Spleen (tissue), 7 donors: ENCODE data around the gene EED.

Experiments used
- CTCF ChIP-seq, 11 experiments: fragments of 200-600 bp in 7 of 11; fragments of 450-650 bp in 4 of 11; sonication (generic) in 4 of 11; IDR thresholded peaks in 8 of 11; conservative IDR thresholded peaks in 3 of 11; 1 replicate in 7 of 11; 2 replicates in 4 of 11; pipeline versions ENCODE4 v1.4.0 to v1.8.0; 2016 to 2021; ENCODE audit warnings: antibody characterized with exemption in 11 of 11, inconsistent platforms in 4 of 11, mild to moderate bottlenecking in 1 of 11
- POLR2AphosphoS5 ChIP-seq, 3 donors: sonication (generic); formaldehyde crosslinking; IDR thresholded peaks; one replicate each; pipeline ENCODE4 v1.5.1; 2017; ENCODE audit warnings: antibody characterized with exemption in 3 of 3
- donor health status: DM: no; HTN: no; CAD: no; lungs with moderate emphysema.
- donor health status: DM: no; HTN: no; CAD: no.
- donor health status: DM: no; HTN: no; CAD: no.

- no peak for TF ChIP-seq CTCF (IDR thresholded peaks at IDR 0.05 in 8 of 11, conservative IDR thresholded peaks at IDR 0.05 in 3 of 11)
- no peak for TF ChIP-seq POLR2AphosphoS5 (IDR thresholded peaks at IDR 0.05)
Measured at GRCh38 chr11:86196085-86196696, 48.4 kb upstream of the EED start.
